Measurements from ENCODE around the gene ARHGAP32.

Gene ARHGAP32

GRCh38 chr11:129063118-129063517 lies 129.0 kb downstream of the ARHGAP32 start:
- TF ChIP-seq CSRNP3 (CRISPR knock-in tag; IDR thresholded peaks at IDR 0.05) (no peak), ZFP30 (CRISPR knock-in tag; IDR thresholded peaks at IDR 0.05) (no peak), ARNTL (CRISPR knock-in tag; IDR thresholded peaks at IDR 0.05; ENCODE audit: borderline replicate concordance, low read depth) (no peak), POU6F1 (CRISPR knock-in tag; IDR thresholded peaks at IDR 0.05; ENCODE audit: borderline replicate concordance, low read depth) (no peak), PATZ1 (CRISPR knock-in tag; IDR thresholded peaks at IDR 0.05; ENCODE audit: borderline replicate concordance) (no peak), RARB (CRISPR knock-in tag; IDR thresholded peaks at IDR 0.05) (no peak), GLIS3 (CRISPR knock-in tag; IDR thresholded peaks at IDR 0.05) (no peak), ZNF8 (CRISPR knock-in tag; IDR thresholded peaks at IDR 0.05) (no peak), ESRRG (CRISPR knock-in tag; IDR thresholded peaks at IDR 0.05) (no peak), ISL1 (CRISPR knock-in tag; IDR thresholded peaks at IDR 0.05) (no peak), TSHZ2 (CRISPR knock-in tag; IDR thresholded peaks at IDR 0.05) (no peak), BACH2 (CRISPR knock-in tag; IDR thresholded peaks at IDR 0.05; ENCODE audit: borderline replicate concordance) (no peak), ZNF565 (CRISPR knock-in tag; conservative IDR thresholded peaks at IDR 0.05; ENCODE audit: low read depth) (no peak), ZC3H10 (CRISPR knock-in tag; IDR thresholded peaks at IDR 0.05) (no peak), ZFP3 (CRISPR knock-in tag; IDR thresholded peaks at IDR 0.05) (no peak)
- ATAC-seq, result no peak

GRCh38 chr11:129061492-129062230 lies 130.5 kb downstream of the ARHGAP32 start:
- TF ChIP-seq CREB5 (CRISPR knock-in tag; IDR thresholded peaks at IDR 0.05; ENCODE audit: low read depth) (0 out of 2 replicates have a peak, but pooled peaks have one; percentile 9), TCF4 (CRISPR knock-in tag; IDR thresholded peaks at IDR 0.05; ENCODE audit: borderline replicate concordance) (no peak), ISL1 (CRISPR knock-in tag; IDR thresholded peaks at IDR 0.05) (peak; percentile 58), ZFP3 (CRISPR knock-in tag; IDR thresholded peaks at IDR 0.05) (0 out of 2 replicates have a peak, but pooled peaks have one; percentile 34)
- ATAC-seq, result peak; percentile 97

- no peak for TF ChIP-seq CSDC2 (CRISPR knock-in tag; IDR thresholded peaks at IDR 0.05)
- TF ChIP-seq PPARA (CRISPR knock-in tag; IDR thresholded peaks at IDR 0.05; ENCODE audit: borderline replicate concordance), result no peak
- TF ChIP-seq POU6F1 (CRISPR knock-in tag; IDR thresholded peaks at IDR 0.05; ENCODE audit: borderline replicate concordance, low read depth), result no peak
- no peak for TF ChIP-seq TCF4 (CRISPR knock-in tag; IDR thresholded peaks at IDR 0.05; ENCODE audit: borderline replicate concordance)
- no peak for TF ChIP-seq ISL1 (CRISPR knock-in tag; IDR thresholded peaks at IDR 0.05)
- TF ChIP-seq ESRRG (CRISPR knock-in tag; IDR thresholded peaks at IDR 0.05), result no peak
- TF ChIP-seq SNAI2 (CRISPR knock-in tag; IDR thresholded peaks at IDR 0.05), result no peak
- no peak for TF ChIP-seq OSR1 (CRISPR knock-in tag; IDR thresholded peaks at IDR 0.05)
- no peak for TF ChIP-seq PATZ1 (CRISPR knock-in tag; IDR thresholded peaks at IDR 0.05; ENCODE audit: borderline replicate concordance)
- no peak for ATAC-seq
Measured at GRCh38 chr11:129056916-129057315, 135.2 kb downstream of the ARHGAP32 start.
